GM21717 (cell line): ENCODE data around the gene NBEAL2.
A peak's percentile ranks its signal among the peaks of the same experiment; 100 is the strongest.
"Not testable (repeated sequence)": the region's sequence is repeated elsewhere in the genome, so short reads cannot be mapped to it uniquely, and the experiment has no call there.

Source experiments
- ATAC-seq: cut with Tn5 transposase; IDR thresholded peaks from one replicate; pipeline ENCODE4 v1.9.1; 2021; ENCODE audit warnings: mild to moderate bottlenecking, moderate library complexity; ENCODE audit not compliant: unreplicated experiment

The NBEAL2 gene

DNA sequence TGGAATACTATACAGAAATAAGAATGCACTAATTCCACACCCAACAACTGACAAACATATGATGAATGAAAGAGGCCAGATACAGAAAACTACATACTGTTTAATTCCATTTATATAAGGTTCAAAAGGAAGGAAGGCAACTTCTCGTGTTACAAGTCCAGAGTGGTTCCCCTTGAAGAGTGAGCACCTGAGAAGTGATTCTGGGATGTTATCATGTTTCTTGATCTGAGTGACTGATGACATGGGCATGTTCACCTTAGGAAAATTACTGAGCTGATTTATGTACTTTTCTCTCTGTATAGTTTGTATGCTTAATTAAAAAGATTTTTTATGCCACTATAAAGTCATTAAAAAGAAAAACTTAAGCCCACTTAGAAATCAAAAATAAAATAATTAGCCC, 16.5 kb upstream of the NBEAL2 start:
- ATAC-seq: no peak

DNA sequence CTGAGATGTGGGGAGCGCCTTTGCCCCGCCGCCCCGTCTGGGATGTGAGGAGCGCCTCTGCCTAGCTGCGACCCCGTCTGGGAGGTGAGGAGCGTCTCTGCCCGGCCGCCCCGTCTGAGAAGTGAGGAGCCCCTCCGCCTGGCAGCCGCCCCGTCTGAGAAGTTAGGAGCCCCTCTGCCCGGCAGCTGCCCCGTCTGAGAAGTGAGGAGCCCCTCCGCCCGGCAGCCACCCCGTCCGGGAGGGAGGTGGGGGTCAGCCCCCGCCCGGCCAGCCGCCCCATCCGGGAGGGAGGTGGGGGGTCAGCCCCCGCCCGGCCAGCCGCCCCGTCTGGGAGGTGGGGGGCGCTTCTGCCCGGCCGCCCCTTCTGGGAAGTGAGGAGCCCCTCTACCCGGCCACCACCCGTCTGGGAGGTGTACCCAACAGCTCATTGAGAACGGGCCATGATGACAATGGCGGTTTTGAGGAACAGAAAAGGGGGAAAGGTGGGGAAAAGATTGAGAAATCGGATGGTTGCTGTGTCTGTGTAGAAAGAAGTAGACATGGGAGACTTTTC, 15.4 kb upstream of the NBEAL2 start:
- ATAC-seq: not testable (repeated sequence)

DNA sequence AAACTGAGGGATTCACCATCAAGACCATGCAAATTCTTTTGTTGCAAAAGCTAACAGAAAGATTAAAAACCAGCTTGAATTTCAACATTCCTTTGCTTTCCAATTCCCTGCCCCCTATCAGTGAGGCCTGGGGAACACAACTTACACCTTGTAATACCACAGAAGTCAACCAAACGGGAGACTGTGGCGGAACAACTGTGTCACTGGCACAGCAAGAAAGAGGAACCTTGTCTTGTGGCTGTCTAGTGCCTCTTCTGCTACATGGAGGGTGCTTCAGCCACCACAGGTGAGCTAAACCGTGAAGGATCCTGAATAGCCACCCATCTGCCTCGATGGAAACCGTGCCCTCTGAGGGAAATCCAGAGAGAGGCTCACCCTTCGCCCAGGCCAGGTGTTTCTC, 14.3 kb upstream of the NBEAL2 start:
- no peak for ATAC-seq

DNA sequence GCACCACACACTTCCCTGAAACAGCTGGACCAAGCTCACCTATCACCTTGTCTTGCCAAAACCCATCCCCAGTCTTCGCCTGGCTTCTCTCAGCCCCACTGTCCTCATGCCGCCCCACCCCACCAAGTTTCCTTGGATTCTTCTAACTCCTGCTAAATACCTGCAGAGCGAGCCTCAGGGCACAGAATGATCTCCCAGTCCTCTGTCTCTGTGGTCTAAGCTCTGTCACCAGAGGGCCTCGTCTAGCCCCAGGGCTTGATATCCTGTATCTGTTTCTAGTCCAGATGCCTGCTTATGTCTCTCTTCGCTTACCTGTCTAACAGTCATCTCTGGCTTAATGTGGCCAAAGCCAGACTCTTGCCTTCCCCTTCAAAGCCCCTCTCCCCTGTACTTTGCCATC, 12.7 kb upstream of the NBEAL2 start:
- ATAC-seq: no peak

DNA sequence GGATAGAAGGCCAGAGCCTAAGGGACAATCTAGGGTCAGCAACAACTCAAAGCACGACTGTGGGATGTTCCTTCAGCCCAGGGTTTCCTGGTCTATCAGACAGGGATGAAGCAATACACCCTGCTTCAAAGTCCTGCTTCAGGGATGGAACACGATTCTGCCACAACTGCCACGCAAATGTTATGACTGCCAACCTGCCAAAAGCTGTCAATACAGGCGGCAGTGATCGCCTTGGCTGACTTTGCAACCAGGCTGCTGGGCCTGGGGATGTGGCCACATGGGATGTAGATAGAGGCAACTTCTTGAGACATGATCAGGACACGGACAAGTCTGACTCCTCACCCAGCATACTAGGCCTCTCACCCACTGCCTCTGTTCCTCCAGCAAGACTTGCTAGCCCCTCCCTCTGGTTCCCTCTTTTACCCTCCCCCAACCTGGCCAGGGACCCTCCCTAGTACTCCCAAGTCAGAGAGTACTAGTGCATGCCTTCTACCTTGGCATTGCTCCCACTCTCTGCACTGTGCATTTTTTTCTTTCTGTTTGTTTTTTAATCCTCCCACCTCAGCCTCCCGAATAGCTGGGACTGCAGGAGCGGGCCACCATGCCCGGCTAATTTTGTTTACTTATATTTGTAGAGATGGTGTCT, 10.6 kb upstream of the NBEAL2 start:
- no peak for ATAC-seq

DNA sequence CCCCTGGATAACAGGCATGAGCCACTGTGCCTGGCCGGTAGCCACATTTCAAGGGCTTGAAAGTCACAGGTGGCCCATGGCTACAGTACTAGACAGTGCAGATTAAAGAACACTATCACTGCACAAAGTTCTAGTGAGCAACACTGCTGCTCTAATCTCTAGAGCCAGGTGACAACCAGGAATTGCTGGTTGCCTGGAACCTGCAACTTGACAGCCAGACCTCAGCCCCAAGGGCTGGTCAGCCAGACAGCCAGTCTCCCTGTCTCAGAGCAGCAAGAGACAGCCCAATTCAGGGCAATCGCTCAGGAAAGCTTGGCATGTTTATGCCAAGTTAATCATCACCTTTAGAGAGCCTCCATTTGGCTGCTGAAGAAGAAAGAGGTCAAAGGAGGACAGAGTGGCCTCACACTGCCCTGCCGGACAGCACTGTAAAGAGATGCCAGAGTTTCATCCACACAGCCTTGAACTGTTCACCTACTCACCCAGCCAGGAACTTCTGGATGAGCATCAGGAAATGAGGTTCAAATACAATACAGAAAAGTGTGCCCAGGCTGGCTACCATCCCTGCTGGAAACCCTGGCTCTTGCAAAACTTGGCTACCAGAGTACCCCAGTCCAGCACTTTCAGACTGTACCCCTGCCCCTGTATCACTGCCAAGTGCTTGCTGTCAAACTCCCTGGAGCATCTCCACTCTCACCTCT, 8.9 kb upstream of the NBEAL2 start:
- ATAC-seq: no peak

DNA sequence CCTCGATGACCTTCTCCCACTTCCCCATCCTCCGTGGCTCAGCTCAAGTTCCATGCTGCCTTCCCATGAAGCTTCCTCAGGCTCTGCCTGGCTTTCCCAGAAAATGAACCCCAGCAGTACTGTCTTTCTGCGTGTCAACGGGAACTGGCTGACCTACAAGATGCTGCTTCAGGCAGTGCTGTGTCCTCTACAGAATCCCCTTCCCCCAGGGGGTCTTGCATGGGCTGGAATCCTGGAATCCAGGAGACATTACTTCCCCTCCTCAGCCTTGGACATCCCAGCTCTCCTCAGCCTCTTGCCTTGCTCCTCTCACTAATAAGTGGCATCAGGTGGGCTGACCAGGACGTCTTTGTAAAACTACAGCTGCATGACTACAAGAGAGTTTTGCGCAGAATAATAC, 8.3 kb upstream of the NBEAL2 start:
- ATAC-seq: no peak

DNA sequence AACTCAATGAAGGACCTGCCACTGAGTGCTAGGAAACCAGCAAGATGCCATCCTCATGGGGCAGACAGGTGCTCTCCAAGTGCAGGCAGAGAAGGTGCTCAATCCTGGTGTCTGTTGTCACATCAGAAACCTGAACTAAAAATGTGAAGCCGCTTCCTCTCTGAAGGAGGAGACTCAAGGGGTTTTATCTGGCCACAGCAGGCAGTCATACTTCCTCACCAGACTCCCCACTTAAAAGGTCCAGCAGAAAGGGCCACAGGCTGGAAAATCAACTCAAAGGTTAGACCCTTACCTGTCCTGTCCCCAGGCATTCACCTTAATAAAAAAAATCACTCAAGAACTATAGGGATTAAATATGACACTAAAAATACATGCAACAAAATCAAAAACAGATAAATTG, 7.7 kb upstream of the NBEAL2 start:
- no peak for ATAC-seq

DNA sequence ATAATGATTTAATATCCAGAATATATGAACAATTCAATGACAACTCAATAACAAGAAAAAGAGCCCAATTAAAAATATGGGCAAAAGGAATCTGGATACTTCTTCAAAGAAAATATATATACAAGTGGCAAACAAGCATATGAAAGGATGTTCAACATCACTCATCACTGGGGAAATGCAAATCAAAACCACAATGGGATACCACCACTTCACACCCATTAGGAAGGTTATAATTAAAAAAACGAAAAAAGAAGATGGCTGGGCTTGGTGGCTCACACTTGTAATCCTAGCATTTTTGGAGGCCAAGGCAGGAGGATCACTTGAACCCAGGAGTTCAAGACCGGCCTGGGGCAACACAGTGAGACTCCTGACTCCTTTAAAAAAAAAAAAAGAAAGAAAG, 7.1 kb upstream of the NBEAL2 start:
- ATAC-seq: no peak

DNA sequence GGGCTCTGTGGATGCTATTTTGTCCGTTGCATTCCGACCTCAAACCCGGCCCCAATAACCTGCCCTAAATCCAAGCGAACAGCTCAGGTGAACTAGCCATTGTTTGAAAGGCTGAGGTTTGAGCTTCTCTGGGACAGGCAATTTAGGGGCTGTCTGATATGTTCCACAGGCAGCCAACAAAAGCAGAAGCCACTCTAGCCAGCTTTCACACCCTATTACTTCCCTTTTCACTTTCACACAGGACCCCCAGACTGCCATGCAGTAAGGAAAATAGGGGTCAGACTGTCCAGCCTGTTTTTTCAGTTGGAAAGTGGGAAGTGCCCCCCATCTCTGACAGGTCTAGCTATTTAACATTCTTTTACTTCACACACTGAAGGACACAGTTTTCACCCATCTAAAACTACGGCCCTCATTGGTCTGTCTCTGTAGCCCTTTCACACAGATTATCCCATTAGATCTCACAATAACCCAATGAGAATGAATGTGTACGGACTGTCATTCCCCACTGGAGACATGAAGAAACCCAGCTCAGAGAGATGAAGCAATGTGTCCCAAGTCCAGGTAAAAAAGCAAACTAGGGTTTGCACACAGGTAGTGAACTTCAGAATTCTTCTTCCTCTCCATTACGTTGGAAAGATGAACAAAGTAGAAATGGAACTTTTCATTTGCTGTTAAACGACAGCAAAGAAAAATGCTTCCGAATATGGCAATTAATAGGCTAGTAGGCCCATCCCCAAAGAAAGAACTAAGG, 4.9 kb upstream of the NBEAL2 start:
- no peak for ATAC-seq

DNA sequence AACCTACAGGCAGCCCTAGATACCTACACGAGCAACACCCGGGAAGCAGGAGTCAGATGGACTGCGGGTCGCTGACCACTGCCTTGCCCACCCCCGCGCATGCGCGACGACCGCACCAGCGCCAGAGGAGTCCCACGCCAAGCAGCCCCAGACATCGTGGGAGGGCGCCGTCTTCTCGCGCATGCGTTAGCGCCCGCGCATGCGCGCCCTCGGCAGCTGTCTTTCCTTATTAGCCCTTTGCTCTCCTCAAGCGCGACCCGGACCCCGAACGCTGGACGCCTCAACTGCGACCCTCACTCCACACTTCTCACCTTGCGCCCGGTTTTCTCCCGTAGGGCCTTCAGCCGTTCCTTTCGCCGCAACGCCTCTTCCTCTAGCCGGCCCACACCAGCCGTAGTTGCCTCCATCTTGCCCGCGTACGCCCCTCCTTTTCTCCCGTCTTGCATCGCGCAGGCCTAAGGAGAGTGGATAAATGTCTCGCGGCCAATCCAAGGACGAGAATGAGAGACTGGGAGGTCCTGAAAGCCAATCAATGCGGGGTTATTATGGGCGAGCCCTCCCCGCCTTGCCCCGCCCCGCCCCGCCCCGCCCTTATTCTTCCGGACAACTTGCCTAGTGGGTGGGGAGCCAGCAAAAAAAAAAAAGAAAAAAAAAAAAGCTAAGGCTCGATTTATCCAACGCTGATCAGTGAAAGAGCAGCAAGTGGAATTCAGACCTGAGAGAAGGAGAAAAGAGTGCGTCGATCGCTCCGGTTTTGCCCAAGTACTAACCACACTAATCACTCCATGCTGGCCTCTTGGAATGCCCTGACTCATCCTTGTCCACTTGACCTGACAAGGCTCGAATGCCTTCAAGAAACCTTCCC, 2.9 kb upstream of the NBEAL2 start, which contains the start of gene CCDC12:
TSS of gene CCDC12 (minus strand) at position 420 of the 865 bp plus-strand sequence. CDS start at position 407, 13 bp downstream.
- ATAC-seq: peak; percentile 50

DNA sequence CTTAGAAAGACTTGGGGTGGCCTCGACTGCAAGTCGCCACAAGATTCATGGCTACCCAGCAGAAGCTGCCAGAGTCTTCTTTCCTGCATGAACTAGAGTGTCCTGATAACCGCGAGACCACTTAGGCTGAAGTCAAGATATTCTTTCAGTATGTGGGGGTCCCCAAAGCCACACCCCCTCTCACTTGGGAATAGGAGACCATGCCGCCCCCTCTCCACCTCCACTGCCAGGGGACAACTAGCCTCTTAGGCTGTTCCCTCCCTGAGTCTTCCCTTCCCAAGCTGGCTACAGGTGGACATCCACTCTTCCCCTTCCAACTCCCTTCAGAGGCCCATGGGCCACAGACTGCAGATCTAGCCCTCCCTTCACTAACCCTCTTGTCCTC, 1.7 kb upstream of the NBEAL2 start:
- no peak for ATAC-seq

DNA sequence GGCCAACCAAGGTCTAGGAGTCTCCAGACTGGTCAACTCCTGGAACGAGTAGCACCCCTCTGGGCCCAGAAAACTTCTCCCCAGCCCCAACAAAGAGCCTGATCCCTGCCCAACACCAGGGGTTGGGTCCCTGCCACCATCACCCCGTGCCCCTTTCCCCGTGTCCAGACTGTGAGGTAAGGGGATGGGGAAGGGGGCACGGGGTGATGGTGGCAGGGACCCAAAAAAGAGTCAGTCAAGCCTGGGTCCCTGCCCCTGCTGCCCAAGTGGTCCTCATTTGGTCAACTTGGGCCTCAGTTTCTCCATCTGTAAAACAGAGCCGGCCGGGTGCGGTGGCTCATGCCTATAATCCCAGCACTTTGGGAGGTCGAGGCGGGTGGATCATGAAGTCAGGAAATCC, 1.1 kb upstream of the NBEAL2 start:
- no peak for ATAC-seq

DNA sequence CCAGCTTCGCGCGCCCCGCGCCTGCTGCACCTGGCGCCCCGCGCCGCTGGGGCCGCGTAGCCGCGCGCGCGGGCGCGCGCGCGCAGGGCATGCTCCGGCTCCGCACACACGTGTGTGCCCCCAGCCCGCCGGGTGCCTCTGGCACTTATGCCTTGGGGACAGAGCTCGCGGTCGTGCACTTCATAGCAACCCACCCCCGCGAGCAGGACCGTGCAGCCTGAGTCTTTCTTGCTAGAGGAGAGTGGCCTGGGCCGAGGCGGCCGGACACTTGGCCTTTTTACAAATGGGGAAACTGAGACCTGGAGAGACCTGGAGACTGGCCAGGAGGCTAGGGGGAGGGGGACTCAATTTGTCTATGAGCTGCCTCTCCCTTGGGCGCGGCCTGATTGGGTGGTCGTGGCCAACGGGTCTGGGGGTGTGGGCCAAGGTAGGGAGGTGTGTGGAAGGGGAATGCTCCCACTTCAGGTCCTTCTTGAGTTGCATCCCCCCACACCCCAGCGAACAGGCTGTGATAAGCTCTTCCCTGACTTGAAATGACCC, 562 bp downstream of the NBEAL2 start:
- peak; percentile 1 for ATAC-seq

DNA sequence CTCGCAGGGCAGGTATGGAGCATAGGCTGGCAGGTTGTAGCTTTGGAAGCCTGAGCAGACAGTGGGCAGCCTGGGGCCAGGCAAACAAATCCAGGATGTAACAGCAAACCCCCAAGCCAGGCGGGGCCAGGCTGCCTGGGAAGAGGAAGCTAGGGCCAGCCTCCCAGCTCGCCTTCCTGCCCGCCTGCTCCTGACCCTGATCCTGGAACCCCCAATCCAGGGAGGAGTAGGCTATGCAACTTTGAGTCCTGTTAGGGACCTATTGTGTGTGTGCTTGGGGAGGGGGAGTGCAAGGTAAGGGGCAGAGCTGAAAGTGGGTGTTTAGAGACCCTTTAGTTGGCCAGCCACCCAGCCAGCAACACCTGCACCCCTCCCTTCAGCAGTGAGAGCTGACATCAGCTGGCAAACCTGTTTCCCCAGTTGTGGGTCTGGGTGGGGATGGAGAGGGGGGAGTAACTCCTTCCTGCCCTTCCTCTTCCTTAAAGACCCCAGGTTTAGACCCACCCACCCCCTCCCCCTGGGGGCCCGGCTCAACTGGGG, 2.5 kb downstream of the NBEAL2 start:
- no peak for ATAC-seq

DNA sequence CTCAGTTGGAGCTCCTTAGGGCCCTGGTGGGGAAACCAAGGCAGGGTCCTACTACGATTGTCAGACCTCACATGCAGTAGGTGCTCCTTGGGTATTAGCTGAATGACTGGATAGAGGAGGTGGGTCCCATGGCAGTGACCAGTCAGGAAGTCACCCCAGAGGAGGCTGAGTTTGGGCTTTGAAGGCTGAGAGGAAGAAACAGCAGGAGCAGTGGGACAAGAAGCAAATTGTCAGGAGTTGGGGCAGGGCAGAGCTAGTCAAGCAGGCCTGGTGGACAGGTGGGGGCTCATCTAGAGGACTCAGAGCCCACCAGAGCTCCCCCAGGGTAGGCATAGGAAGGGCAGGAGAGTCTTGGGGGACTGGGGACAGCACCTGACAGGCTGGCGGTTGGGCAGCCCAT, 3.1 kb downstream of the NBEAL2 start:
- no peak for ATAC-seq

DNA sequence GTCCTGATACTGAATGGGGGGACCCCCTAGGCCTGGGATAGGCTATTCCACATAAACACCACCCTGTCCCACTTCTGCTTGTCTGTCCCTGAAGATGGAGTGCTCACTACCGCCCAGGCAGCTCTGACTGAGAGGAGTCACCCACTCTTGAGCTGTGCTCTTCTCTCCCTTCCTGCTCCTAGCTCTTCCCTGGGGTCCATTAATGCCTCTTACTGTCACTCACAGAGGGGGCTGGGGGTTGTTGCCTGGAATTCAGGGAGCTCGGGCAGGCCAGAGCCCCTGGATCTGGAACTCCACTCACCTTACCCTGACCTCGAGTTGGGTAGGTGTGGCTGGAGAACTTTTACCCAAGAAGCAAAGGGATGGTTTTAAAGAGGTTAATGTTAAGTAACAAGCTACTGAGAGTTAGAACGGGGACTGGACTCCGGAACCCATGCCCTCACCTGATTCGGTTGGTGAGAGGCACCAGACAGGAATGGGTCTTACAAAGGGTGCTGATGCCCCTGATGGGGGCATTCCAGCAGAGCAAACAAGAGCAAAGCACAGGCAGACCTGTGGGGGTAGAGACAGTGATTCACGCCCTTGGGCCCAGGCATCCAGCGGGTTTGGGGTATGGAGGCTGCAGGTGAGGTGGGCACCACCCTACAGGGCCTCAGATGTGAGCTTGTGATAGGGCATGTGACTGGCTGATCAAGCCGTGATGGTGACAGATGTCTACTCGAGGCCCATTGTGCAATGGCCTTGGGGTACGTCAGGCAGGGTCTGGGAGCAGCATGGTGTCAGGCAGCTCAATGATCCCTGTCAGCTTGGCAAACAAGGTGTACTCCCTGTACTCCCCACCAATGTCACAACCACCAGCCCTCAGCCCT, 5.4 kb downstream of the NBEAL2 start:
- no peak for ATAC-seq

DNA sequence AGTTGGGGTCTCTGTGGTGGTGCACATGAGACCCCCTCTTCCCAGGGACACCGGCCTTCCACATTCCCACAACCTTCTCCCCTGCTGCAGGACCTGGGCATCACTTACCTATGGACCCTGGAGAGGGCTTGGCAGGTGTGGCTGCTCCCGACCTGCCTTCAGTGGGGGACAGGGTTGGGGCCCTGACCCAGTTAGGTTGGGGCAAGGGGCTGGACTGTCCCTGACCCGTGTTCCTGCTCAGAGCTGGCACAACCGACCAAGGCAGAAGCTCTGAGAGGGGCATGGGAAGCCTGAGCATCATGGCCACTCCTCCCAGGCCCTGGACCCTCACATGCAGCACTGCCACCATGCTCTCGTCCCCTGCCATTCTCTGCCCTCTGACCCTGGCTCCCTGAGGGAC, 6.1 kb downstream of the NBEAL2 start:
- no peak for ATAC-seq

DNA sequence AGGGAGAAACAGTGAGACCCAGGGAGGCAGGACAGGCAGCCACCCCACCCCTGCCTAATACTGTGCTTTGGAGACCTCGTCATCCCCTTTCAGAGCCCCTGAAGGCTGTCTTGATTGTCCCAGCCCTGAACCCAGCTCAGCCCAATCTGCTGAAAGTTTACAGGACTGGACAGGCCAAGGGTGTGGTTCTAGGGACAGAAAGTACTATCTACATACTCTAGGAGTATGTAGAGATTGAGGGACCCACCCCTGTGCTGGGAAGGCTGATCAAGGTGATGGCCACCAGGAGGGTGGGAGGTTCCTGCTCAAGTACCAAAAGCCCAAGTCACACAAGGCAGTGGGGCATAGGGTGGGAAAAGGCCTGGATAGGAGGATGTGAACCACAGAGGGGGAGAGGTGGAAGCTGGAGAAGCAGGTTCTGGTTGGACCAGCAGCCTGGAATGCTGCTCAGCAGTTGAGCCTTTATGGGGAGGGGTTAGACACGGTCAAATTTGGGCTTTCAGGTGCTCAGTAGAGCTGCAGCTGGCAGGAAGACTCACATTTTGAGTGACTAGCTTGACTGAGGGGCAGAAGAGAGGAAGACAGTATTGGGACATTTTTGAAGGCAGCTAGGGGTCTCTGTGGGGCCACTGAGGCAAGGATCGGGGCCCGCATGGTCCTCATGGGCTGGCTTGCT, 6.7 kb downstream of the NBEAL2 start:
- ATAC-seq: no peak
